Peyer's patch (tissue), 4 donors: ENCODE measurements around the gene IQCN.

Experiments
- CTCF ChIP-seq, 6 experiments: fragments of 450-650 bp in 4 of 6; fragments of 200-600 bp in 2 of 6; sonication (generic) in 1 of 6; IDR thresholded peaks; one replicate each; pipeline ENCODE4 v1.5.1; 2017 to 2019; ENCODE audit warnings: antibody characterized with exemption in 6 of 6, mild to moderate bottlenecking in 3 of 6, moderate library complexity in 1 of 6
- POLR2A ChIP-seq, 2 donors: fragments of 450-650 bp; IDR thresholded peaks; one replicate each; pipeline ENCODE4 v1.5.1; 2017; ENCODE audit warnings: antibody characterized with exemption in 2 of 2, mild to moderate bottlenecking in 2 of 2, moderate library complexity in 2 of 2

GRCh38 chr19:18310966-18311365 lies 36.7 kb upstream of the IQCN start:
- no peak for TF ChIP-seq CTCF (IDR thresholded peaks at IDR 0.05)
- TF ChIP-seq POLR2A (IDR thresholded peaks at IDR 0.05) = peak in 1 of 2 donors; percentile 42
